SIG-M5 treated with dmso at 0.1 percent for 504 hours (cell line): ENCODE data around the gene LEF1.
"Not testable (repeated sequence)": the region's sequence is repeated elsewhere in the genome, so short reads cannot be mapped to it uniquely, and the experiment has no call there.

Experiments used
- DNase-seq: peaks from one replicate; lab custom pipeline; 2025; ENCODE audit not compliant: unreplicated experiment; lab: John Stamatoyannopoulos, UW

The LEF1 gene

GRCh38 chr4:108070775-108071174, 98.0 kb downstream of the LEF1 start:
- no peak for DNase-seq

- DNase-seq: no peak
Observed at GRCh38 chr4:108068442-108068841, 100.3 kb downstream of the LEF1 start.

GRCh38 chr4:108060686-108061321, 107.9 kb downstream of the LEF1 start:
- DNase-seq: no peak

- DNase-seq: no peak
Observed at GRCh38 chr4:108060164-108060563, 108.6 kb downstream of the LEF1 start.

- no peak for DNase-seq
Observed at GRCh38 chr4:108058685-108059440, 109.9 kb downstream of the LEF1 start.

- no peak for DNase-seq
Observed at GRCh38 chr4:108056418-108056817, 112.3 kb downstream of the LEF1 start.

GRCh38 chr4:108055787-108056186, 112.9 kb downstream of the LEF1 start:
- DNase-seq: no peak

- no peak for DNase-seq
Observed at GRCh38 chr4:108054025-108054638, 114.6 kb downstream of the LEF1 start.

GRCh38 chr4:108053251-108053711, 115.5 kb downstream of the LEF1 start:
- DNase-seq: no peak

GRCh38 chr4:108052558-108053120, 116.1 kb downstream of the LEF1 start:
- no peak for DNase-seq

GRCh38 chr4:108051343-108051742, 117.4 kb downstream of the LEF1 start:
- DNase-seq: no peak

- not testable (repeated sequence) for DNase-seq
Observed at GRCh38 chr4:108050166-108051111, 118.3 kb downstream of the LEF1 start.

GRCh38 chr4:108049406-108049805, 119.3 kb downstream of the LEF1 start:
- DNase-seq: no peak

GRCh38 chr4:108048997-108049396, 119.7 kb downstream of the LEF1 start:
- DNase-seq: no peak

GRCh38 chr4:108048157-108048556, 120.6 kb downstream of the LEF1 start:
- DNase-seq: no peak

GRCh38 chr4:108047199-108047598, 121.5 kb downstream of the LEF1 start:
- DNase-seq: no peak

GRCh38 chr4:108045687-108046024, 123.1 kb downstream of the LEF1 start:
- no peak for DNase-seq

GRCh38 chr4:108044951-108045686, 123.6 kb downstream of the LEF1 start:
- no peak for DNase-seq

- no peak for DNase-seq
Observed at GRCh38 chr4:108043526-108043925, 125.2 kb downstream of the LEF1 start.

- DNase-seq: no peak
Observed at GRCh38 chr4:108042927-108043326, 125.8 kb downstream of the LEF1 start.
